OCI-LY7 (cell line): ENCODE data around the gene ALLC. TPM values are rescaled to one million over a fixed set of nuclear protein-coding genes. Genes with fewer than 3 reads are reported as not detected.

ENCODE experiments used
- BruUV-seq: library from RNA; stranded (reverse); fragments of 400-500 nt; replicated peaks from 2 replicates; lab custom pipeline; 2021; lab: Mats Ljungman, UMichigan
- CTCF ChIA-PET: fragments of 300-600 bp; sonication (Branson Sonifier 250); formaldehyde crosslinking; loops from one replicate; lab custom pipeline; 2022; ENCODE audit warnings: antibody characterized with exemption; ENCODE audit not compliant: unreplicated experiment; lab: Charles Lee
- POLR2A ChIA-PET: fragments of 300-600 bp; sonication (Branson Sonifier 250); formaldehyde crosslinking; loops from one replicate; lab custom pipeline; 2022; ENCODE audit warnings: antibody characterized with exemption; lab: Charles Lee
- DNase-seq: peaks from one replicate; pipeline ENCODE4 v3.0.0-alpha.2; 2015; ENCODE audit warnings: low spot score
- H2AFZ ChIP-seq: fragments of 200-600 bp; sonication (generic), shearing (Covaris generic); 2 replicates; pipeline ENCODE4 v1.6.1; 2014; ENCODE audit warnings: mild to moderate bottlenecking, antibody characterized with exemption, low read length, moderate library complexity
- H3K27ac ChIP-seq: fragments of 200-600 bp; sonication (generic); 2 replicates; pipeline ENCODE4 v1.5.1; 2014; ENCODE audit warnings: mixed run types, low read depth, mild to moderate bottlenecking, moderate library complexity, low read length, inconsistent platforms; ENCODE audit not compliant: poor library complexity, severe bottlenecking
- H3K36me3 ChIP-seq: fragments of 200-600 bp; sonication (generic); 2 replicates; pipeline ENCODE4 v1.6.1; 2014; ENCODE audit warnings: mild to moderate bottlenecking, antibody characterized with exemption, low read length, moderate library complexity, mixed read lengths; ENCODE audit not compliant: insufficient read depth
- H3K4me1 ChIP-seq: fragments of 200-600 bp; sonication (generic); 2 replicates; pipeline ENCODE4 v1.5.1; 2014; ENCODE audit warnings: mild to moderate bottlenecking, low read length; ENCODE audit not compliant: insufficient read depth, poor library complexity, severe bottlenecking
- H3K4me2 ChIP-seq: fragments of 200-600 bp; sonication (generic); 2 replicates; pipeline ENCODE4 v1.6.1; 2014; ENCODE audit warnings: mild to moderate bottlenecking, low read length
- H3K4me3 ChIP-seq: fragments of 200-600 bp; sonication (generic); 2 replicates; pipeline ENCODE4 v1.5.1; 2014; ENCODE audit warnings: mild to moderate bottlenecking, low read depth, low read length; ENCODE audit not compliant: poor library complexity, severe bottlenecking
- H3K79me2 ChIP-seq: fragments of 200-600 bp; sonication (generic); 2 replicates; pipeline ENCODE4 v1.6.1; 2016; ENCODE audit warnings: low read depth, mild to moderate bottlenecking, low read length, moderate library complexity, mixed read lengths; ENCODE audit not compliant: insufficient read depth
- H3K9me2 ChIP-seq: fragments of 200-600 bp; sonication (generic); 2 replicates; pipeline ENCODE4 v1.6.1; 2016; ENCODE audit warnings: mild to moderate bottlenecking, low read length, mixed read lengths; ENCODE audit not compliant: insufficient read depth
- H3K9me3 ChIP-seq: fragments of 200-600 bp; sonication (generic); 2 replicates; pipeline ENCODE4 v1.6.1; 2014; ENCODE audit warnings: mild to moderate bottlenecking, mixed run types, low read length, mixed read lengths
- H4K20me1 ChIP-seq: fragments of 200-600 bp; sonication (generic); 2 replicates; pipeline ENCODE4 v1.6.1; 2014; ENCODE audit warnings: mild to moderate bottlenecking, antibody characterized with exemption, low read length, moderate library complexity, mixed read lengths; ENCODE audit not compliant: insufficient read depth
- EZH2phosphoT487 ChIP-seq: fragments of 200-600 bp; sonication (generic); IDR thresholded peaks from 2 replicates; pipeline ENCODE4 v1.6.1; 2018; ENCODE audit warnings: low read depth, borderline replicate concordance, mild to moderate bottlenecking, mixed run types, antibody characterized with exemption, low read length, moderate library complexity, mixed read lengths
- intact Hi-C: fragments of 100-400 bp; cut with micrococcal nuclease; formaldehyde crosslinking; loops from one replicate; pipeline ENCODE4 v1.10.0; 2022; ENCODE audit not compliant: unreplicated experiment
- total RNA-seq, 2 experiments: library from RNA; depleted of rRNA in 1 of 2; stranded (reverse); fragments of >200 nt in 1 of 2; shearing (Covaris generic) in 1 of 2; gene quantifications; 2 replicates each; pipeline ENCODE4 v1.2.3, GENCODE V29; 2014 to 2022
- TF ChIP-seq, protein P1 (sequence below): fragments of 200-600 bp; sonication (generic); conservative IDR thresholded peaks from 2 replicates; pipeline ENCODE4 v1.5.1; 2014; ENCODE audit warnings: mild to moderate bottlenecking, antibody characterized with exemption, low read length, moderate library complexity, mixed read lengths

Gene ALLC
- total RNA-seq, 2 experiments from 2014 or later: not detected

GRCh38 chr2:3709225-3709624 is 51.2 kb downstream of the ALLC start:
- ChIA-PET CTCF (no interaction called here), POLR2A (interaction anchor here (0.6 to 1.0 kb wide), 2 partner anchors 18 to 149 kb away, joined by 3 read pairs; no protein-coding TSS in a partner anchor)
- Histone ChIP-seq H3K4me1 (no peaks in the 10 kb centered on the region), H3K79me2 (no peaks in the 10 kb centered on the region), H3K36me3 (no peaks in the 10 kb centered on the region), H3K27ac (no peak overlapping the region), H3K4me3 (no peak overlapping the region), H3K4me2 (no peak overlapping the region), H3K9me3 (no peaks in the 10 kb centered on the region), H4K20me1 (no peaks in the 10 kb centered on the region), H3K9me2 (no peaks in the 10 kb centered on the region), H2AFZ (no peak overlapping the region)
- TF ChIP-seq, protein P1, sequence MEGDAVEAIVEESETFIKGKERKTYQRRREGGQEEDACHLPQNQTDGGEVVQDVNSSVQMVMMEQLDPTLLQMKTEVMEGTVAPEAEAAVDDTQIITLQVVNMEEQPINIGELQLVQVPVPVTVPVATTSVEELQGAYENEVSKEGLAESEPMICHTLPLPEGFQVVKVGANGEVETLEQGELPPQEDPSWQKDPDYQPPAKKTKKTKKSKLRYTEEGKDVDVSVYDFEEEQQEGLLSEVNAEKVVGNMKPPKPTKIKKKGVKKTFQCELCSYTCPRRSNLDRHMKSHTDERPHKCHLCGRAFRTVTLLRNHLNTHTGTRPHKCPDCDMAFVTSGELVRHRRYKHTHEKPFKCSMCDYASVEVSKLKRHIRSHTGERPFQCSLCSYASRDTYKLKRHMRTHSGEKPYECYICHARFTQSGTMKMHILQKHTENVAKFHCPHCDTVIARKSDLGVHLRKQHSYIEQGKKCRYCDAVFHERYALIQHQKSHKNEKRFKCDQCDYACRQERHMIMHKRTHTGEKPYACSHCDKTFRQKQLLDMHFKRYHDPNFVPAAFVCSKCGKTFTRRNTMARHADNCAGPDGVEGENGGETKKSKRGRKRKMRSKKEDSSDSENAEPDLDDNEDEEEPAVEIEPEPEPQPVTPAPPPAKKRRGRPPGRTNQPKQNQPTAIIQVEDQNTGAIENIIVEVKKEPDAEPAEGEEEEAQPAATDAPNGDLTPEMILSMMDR: no peak
- no peak for TF ChIP-seq EZH2phosphoT487
- intact Hi-C loops: no loop called here
- no TSS peak for BruUV-seq
- no peak for DNase-seq

DNA sequence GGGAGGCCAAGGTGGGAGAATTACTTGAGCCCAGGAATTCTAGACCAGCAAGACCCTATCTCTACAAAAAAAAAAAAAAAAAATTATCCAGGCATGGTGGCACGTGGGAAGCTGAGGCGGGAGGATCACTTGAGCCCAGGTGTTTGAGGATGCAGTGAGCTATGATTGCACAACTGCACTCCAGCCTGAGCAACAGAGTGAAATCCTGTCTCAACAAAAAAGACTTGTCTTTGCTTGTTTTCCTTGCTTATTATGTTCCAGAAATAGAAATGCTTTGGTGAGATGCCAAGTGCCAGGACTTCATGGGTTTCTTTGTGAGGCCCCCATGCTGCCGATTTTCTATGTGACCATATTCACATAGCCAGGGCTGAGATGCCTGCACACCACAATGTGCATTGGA is 54.4 kb downstream of the ALLC start:
- Histone ChIP-seq H3K4me3 (no peak overlapping the region), H3K9me2 (no peaks in the 10 kb centered on the region), H2AFZ (no peak overlapping the region), H3K4me2 (no peak overlapping the region), H4K20me1 (no peaks in the 10 kb centered on the region), H3K4me1 (no peaks in the 10 kb centered on the region), H3K27ac (no peak overlapping the region), H3K79me2 (no peaks in the 10 kb centered on the region), H3K36me3 (no peaks in the 10 kb centered on the region), H3K9me3 (no peaks in the 10 kb centered on the region)
- BruUV-seq: no TSS peak
- TF ChIP-seq EZH2phosphoT487: no peak
- TF ChIP-seq, protein P1: no peak
- ChIA-PET POLR2A (interaction anchor here (0.7 kb wide), 1 partner anchor 33 kb away, joined by 3 read pairs; no protein-coding TSS in a partner anchor), CTCF (no interaction called here)
- intact Hi-C loops: no loop called here
- no peak for DNase-seq

DNA sequence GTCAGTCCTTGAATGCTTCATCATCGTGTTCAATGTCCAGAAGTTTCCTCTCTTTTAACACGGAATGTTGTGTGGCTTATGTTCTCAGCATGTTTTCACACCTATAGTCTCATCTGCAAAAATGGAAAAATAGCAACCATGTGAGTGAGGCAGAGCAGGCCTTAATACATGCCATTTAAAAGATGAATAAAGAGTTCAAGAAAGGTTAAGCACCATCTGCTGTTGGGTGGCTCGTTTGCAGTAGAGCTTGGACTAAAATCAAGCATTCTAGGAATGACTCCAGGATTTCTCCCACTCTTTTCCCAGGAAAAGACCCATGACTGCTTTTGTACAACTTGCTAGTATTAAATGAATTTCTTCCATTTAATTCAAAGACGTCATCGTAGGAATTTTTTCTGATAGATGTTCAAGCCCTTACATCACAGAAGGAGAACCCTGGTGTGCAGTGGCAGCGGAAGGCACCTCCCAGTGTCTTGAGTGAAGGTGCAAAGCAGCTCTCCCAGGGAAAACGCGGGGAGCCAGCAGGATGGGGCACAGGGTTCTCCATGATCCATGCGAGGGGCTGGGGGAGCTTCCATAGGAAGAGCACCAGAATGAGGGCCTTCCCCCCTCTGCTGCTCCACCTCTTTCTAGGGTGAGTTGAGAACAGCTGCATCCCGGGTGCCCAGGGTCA is 55.0 kb downstream of the ALLC start:
- no peaks in the 10 kb centered on the region for H3K4me1 ChIP-seq
- H3K9me2 ChIP-seq: no peaks in the 10 kb centered on the region
- no peaks in the 10 kb centered on the region for H3K36me3 ChIP-seq
- H3K27ac ChIP-seq: no peak overlapping the region
- H3K79me2 ChIP-seq: no peaks in the 10 kb centered on the region
- H4K20me1 ChIP-seq: no peaks in the 10 kb centered on the region
- no peak overlapping the region for H3K4me2 ChIP-seq
- no peak for TF ChIP-seq EZH2phosphoT487
- TF ChIP-seq, protein P1: no peak
- H2AFZ ChIP-seq: no peak overlapping the region
- ChIA-PET POLR2A (interaction anchor here (0.7 kb wide), 1 partner anchor 33 kb away, joined by 3 read pairs; no protein-coding TSS in a partner anchor), CTCF (no interaction called here)
- no peaks in the 10 kb centered on the region for H3K9me3 ChIP-seq
- no TSS peak for BruUV-seq
- DNase-seq: no peak
- intact Hi-C loops: no loop called here
- no peak overlapping the region for H3K4me3 ChIP-seq
